ENCODE data around the gene PLD1.

DNA sequence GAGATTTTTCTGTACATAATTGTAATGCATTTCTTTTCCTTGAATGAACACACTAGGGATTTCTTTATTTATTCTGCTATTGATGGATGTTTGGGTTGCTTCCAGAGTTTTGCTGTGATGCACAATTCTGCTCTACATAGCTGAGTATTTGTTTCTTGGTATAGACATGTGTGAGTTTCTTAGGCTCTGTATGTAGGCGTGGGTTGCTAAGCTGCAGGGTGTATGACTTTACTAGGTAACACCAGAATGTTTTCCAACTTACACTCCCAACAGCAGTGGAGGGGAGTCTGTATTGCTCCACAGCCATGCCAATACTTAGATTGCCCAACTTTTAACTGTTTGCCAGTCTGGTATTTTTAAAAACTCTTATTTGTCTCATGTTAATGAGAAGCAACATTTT is 194.6 kb downstream of the PLD1 start:
- TF ChIP-seq, protein P1, sequence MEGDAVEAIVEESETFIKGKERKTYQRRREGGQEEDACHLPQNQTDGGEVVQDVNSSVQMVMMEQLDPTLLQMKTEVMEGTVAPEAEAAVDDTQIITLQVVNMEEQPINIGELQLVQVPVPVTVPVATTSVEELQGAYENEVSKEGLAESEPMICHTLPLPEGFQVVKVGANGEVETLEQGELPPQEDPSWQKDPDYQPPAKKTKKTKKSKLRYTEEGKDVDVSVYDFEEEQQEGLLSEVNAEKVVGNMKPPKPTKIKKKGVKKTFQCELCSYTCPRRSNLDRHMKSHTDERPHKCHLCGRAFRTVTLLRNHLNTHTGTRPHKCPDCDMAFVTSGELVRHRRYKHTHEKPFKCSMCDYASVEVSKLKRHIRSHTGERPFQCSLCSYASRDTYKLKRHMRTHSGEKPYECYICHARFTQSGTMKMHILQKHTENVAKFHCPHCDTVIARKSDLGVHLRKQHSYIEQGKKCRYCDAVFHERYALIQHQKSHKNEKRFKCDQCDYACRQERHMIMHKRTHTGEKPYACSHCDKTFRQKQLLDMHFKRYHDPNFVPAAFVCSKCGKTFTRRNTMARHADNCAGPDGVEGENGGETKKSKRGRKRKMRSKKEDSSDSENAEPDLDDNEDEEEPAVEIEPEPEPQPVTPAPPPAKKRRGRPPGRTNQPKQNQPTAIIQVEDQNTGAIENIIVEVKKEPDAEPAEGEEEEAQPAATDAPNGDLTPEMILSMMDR (IDR thresholded peaks at IDR 0.05): no peak
- TF ChIP-seq POLR2A (IDR thresholded peaks at IDR 0.05): no peak

Measured in gastroesophageal sphincter (tissue), 3 donors.